Stimulated activated CD8-positive, alpha-beta memory T cell treated with anti-CD3 and anti-CD28 coated beads, Interleukin-12 subunit alpha, Interleukin-12 subunit beta, amount 100 ng/mL, for 4 hours (primary cell): ENCODE results near the gene CASTOR1.

Source experiments
- DNase-seq: peaks from one replicate; pipeline ENCODE4 v3.0.0-alpha.2; 2020; ENCODE audit warnings: low read depth

Gene CASTOR1

DNA sequence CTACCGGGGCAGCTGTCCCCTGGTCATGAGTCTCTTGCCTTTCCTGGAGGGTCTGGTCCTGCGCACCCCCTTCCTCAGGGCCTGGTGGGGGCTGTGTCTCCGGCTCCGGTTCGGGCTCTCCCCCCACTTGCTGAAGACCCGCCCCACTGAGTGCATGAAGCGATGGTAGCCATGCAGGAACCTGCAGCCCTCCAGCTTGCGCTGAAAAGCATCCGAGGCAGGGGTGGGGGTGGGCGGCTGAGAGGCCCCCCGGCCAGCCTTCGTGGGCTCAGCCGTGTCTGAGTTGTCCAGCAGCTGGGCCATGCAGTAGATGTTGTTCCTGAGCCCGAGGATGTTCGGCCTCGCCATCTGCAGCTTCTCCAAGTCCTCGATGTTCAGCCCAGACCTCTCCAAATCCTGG lies 25.4 kb downstream of the CASTOR1 start:
- DNase-seq = no peak

DNA sequence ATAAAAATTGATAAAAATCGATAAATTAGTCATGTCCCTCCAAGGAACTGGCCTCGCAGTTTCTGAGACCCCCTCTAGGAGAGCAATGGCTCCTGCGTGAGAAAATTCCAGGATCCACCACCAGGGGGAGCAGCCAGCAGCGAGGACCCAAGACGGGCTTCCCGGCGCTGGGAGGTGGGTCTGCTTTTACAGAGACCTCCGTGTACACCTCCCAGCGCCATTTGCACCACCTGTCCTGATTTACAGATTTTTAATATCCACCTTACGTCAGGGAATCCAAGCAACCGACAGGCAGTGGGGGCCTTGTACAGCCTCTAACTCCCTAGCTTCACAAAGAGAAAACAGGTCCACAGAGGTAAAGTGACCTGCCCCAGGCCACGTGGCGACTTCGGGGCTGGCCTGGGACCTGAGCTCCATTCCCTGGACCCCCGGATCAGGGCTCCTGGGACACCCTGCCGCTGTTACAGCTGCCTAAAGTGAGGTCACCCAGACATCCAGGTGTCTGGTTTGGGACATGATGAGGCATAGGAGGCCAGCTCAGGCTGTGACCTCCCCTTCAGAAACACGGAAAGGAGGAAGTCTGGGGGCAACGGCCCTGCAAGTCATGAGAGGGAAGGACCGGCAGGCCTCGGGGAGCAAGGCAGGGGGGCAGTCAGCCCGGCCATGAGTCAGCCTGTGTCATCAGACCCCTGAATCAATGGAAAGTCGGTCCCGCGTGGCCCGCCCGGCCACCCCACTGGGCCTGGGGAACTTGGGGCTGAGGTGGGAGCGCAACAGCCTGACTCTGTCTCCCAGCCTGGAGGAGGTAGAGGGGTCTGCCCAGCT lies 26.2 kb downstream of the CASTOR1 start:
- peak; percentile 61 for DNase-seq

DNA sequence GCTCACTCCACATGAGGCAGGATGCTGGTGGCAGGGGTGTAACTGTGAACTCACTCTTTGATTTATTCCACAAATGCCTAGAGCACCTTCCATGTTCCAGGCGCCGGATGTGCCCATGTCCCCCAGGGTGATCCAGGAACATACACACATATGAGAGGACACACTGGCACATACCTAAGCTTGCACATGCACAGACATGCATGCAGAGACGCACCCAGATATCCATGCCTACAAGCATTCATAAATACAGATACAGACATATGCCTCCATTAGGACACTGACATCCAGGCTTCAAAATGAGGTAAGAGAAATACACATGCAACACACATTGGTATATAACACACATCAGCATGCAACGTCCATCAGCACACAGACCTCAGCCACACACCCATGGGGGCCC lies 27.2 kb downstream of the CASTOR1 start:
- DNase-seq = no peak

DNA sequence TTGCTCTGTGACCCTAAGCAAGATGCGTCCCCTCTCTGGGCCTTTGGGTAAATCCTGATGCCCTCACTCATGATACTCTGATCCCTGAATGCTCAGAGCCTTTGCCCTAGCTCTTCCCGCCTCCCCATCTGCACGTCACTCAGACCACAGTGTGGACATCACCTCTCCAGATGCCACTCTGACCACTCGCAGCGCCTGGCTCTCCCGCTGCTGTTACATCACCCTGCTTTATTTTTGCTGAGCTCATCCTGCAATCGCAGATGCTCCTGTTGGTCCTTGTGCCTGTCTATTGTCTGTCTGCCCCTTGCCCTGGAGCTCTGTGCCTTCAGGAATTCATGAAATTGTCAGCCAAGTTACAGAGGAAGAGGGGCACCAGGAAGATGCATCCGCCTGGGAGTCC lies 28.2 kb downstream of the CASTOR1 start:
- DNase-seq = no peak

DNA sequence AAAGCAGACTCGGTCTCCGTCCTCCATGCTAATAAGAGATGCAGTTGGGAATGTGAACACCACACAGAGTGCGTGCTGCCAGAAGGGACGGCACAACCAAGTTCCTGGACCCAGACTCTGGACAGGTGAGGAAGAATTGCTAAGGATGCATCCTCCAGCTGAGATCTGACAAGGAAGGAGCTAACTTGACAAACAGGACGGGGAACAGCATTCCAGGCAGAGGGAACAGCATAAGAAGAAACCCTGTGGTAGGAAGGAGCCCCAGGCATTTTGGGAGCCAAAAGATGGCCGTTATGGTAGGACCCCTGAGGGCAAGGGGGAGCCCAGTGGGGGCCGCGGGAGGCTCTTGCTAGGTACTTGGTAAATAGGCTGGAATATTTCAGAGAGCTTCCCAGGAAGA lies 28.6 kb downstream of the CASTOR1 start:
- no peak for DNase-seq

DNA sequence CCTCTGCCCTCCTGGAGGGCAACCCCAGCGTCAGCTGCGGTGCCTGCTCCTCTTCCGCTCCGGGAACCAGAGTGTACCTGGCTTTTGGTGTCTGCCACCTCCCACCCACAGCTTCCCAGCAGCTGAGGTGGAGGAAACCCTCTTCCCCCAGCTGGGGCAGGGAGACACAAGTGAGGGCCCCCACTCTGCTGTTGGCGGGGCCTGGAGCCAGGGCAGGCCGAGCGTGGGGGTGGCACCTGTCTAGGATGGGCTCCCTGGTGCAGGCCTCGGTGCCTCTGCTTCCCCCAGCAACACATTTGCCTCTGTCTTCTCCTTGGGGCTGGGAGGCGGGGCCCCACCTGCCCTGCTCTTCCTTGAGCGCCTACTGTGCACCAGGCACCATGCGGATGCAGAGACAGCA lies 29.0 kb downstream of the CASTOR1 start:
- no peak for DNase-seq

DNA sequence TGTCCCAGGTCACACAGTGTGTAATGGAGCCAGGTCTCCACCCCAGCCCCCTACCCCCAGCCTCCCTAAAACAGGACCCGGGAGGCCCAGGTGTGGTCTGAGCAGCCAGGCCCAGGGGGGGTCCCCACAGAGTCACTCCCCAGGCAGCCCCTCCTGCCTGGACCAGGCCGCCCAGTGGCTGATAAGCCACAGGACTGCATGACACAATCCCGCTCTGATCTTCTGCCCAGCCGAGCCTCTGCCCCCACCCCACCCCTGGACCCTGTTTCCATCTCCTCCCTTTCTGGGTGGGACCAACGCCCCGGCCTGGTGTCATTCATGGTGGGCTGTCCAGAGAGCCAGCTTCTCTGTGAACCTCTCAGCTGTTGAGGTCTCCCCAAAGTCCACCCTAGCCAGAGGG lies 35.0 kb downstream of the CASTOR1 start:
- no peak for DNase-seq

DNA sequence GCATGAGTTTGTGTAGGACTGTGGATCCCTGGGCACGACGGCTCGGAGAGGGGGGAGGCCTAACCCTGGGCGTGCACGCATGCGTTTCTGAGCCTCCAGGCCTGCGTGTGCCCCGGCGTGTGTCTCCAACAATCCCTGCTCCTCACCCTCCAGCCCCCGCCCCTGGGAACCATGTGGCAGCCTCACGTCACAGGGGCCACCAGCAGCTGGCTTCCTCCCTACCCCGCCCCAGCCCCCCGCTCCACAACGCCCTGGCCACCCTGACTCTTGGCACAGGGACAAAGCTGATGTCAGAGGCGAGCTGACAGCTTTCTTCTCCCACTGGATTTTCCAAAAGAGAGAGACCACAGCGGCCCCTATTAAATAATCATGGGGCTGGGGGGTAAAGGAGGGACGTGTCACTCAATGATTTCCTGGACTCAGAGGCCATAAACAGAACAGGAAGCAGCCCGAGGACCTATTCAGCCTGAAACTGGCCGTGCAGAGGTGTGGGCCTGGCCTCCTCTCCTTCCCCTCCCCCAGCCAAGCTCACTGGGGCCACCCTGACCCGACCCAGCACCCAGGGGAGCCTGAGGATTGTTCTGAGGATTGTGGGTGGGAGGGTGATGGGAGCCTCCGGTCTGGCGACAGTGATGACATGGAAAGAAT lies 36.0 kb downstream of the CASTOR1 start:
- no peak for DNase-seq

DNA sequence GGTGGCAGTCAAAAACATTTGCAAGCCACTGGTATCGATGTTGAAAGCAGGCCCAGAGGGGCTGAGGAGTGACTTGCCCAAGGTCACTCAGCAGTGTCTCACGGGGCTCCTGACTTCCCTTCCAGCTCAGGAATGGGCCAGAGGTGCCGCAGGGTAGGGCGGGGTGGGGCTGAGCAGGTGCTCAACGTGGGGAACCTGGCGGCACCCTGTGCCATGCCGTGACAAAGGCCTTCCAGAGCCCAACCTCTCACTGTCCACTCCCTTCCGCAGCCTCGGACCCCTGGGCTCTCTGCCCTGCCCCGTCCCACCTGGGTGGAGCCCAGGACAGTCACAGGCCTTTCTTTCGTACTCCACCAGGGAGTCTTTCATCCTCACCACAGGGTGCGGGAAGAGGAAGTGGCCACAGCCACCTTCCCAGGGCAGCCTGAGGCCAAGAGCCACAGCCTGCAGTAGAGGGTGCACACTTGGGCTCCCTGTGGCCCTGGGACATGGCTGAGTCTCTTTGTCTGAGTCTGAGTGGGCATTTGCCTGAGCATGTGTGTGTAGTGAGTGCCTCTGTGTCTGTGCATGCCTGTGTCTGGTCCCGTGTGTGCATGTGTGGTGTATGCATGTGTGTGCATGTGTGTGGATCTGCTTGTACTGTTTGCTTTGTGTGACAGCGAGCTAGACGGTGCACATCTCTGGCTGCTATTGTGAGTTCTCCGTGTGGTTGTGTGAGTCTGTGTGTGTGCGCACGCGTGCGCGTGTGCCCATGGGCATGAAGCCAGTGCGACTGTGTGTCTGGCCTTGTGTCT lies 36.7 kb downstream of the CASTOR1 start:
- no peak for DNase-seq

DNA sequence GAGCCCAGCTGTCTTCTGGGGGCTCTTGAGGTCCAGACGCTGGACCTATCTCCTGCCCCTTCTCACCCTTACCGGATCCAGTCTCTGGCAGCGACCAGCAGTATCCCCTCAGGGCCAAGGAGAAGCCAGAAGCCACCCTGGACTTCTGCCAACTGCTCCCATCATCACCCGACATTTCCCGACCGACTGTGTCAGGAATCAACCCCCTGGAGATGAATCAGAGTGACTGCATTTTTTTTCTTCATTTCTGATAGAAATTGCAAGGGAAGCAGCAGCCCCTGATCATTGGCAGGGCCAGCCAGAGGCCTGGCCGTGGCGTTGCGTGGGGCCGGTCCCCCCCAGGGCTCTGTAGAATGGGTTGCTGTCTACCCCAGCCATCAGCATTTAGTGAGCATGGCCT lies 37.6 kb downstream of the CASTOR1 start:
- no peak for DNase-seq

DNA sequence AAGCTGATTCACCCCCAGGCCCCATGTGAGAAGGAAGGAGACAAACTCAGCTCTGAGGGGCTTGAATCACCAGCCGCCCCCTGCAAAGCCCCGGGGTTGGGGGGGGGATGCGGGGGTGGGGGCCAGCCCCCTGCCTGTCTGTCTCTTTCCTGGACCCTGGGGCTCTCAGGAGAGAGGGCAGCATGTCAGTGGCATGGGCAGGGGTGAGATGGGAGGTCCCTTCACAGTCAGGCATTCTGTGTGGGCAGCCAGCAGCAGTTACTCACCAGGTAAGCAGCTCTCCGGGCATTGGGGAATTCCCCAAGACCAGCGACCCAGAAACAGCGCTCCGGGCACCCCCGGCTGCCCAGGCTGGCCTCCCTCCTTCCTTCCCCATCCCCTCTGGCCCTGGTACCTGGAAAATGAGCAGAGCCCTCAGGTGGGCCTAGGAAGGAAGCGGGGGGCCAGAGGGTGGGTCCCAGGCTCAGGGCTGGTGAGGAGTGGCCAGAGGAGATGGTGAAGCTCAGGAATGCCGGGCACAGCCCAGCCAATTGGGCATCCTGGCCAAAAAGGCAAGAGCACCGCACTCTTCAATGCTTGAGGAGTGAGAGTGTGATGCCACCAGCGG lies 38.5 kb downstream of the CASTOR1 start:
- peak; percentile 19 for DNase-seq

DNA sequence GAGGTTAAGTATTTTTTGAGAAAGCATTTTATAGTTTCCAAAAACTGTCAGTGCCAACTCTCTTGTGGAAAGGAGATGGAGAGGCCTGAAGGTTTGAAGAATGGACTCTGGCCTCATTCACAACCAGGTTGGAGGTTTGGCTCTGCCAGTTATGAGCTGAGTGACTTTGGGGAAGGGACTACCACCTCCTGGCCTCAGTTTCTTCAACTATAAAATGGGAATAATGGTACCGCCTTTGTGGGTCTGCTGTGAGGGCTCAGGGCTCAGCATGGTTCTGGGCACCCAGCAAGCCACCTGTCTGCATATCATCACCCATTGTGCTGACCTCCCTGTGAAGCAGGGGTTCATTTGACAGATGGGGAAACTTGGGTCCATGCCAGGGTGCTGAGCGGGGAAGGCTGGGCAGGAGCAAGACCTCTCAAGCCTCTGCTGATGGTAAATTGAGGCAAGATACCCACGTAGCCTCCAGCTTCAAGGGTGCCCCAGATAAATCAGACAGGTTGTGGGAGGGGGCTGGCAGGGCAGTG lies 39.2 kb downstream of the CASTOR1 start:
- DNase-seq = no peak

DNA sequence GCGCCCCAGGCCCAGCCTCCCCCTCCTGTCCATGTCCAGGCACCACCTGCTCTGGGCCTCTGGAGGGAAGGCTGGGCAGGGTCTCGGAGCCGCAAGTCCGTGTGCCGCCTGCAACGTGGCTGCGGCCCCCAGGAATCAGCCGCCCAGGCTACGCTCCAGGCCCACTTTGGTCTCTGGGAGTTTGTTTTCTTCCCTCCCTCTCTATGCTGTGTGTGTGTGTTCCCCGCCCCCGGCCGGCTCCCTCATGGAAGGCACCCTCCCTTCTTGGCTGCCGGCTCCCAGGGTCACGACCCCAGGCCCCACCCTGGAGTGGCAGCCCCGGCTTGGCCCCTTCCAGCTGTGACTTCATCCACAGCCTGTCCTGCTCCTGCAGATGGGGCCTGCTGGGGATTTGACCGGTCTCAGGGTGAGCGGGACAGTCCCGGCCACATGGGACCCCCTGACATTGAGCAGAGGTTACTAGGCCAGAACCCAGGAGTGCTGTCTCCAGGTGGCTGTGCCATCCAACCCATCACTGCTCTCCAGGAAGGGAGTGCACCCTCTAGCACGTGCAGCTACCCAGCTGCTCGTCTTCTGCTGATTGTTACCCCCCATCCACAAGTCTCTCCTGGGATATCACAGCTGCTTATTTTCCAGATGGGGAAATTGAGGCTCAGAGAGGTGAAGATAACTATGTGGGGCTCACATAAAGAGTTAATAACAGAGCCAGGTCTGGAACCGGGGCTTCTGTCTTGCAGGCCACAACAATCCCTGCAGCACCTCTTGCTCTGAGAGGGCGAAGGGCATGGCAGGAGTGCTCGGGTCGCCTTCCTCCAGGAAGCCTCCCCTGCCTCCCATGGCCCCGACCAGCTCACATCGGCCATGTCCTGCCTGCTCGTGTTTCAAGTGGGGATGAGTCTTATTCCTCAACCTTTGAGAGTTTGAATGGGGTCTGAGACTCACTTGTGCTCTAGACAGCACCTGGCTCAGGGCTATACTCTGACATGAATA lies 40.0 kb downstream of the CASTOR1 start:
- no peak for DNase-seq

DNA sequence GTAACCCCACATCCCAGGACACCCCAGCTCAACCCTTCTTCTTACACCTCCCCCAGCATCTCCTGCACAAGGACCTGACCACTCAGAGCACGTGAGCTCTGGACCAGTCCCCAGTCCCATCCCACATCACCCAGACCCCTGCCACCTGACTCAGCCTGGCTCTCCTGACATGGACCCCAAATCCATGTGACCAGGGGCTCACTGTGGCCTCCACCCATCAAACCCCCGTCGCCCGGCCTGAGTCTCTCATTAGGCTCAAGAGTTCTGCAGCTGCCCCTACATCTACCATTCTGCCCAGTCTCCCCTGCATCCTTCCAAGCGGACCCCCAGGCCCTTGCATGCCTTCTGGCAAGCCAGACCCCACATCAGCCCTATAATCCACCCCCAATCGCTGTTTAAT lies 40.8 kb downstream of the CASTOR1 start:
- DNase-seq = no peak

DNA sequence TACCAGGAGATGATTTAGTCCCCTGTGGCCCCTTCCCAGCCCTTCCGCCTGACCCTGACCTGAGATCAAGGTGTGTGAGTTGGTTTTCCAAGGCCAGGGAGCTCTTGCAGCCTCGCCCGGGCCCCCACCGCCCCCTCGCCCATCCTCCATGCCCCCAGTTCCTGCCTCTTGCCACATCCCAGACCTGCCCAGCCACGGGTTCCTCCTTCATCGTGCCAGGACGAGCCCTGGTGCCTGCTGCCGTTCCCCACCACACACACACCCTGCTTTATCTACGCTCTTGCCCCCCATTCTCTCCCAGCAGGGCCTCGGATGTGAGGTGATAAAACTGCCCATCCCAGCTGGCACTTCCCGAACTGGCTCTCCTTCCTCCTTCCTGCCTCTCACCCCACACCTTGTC lies 41.3 kb downstream of the CASTOR1 start:
- no peak for DNase-seq

DNA sequence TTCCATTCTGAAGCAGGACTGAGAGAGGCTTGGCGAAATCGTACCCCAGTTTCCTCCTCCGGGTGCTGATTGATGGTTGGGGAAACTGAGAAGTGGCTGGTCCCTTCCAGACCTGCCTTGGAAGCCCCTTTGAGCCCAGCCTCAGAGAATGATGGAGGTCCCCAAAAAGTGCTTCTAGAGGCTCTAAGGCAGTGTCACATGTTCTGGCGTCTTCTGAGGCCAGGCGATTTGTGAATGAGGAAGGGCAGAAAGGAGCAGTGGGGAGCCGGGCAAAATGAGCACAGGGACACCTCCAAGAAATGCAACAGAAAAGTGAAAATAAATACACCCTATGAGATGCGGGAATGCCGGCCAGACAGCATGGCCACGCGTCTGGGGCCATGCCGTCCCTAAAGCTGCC lies 41.7 kb downstream of the CASTOR1 start:
- no peak for DNase-seq

DNA sequence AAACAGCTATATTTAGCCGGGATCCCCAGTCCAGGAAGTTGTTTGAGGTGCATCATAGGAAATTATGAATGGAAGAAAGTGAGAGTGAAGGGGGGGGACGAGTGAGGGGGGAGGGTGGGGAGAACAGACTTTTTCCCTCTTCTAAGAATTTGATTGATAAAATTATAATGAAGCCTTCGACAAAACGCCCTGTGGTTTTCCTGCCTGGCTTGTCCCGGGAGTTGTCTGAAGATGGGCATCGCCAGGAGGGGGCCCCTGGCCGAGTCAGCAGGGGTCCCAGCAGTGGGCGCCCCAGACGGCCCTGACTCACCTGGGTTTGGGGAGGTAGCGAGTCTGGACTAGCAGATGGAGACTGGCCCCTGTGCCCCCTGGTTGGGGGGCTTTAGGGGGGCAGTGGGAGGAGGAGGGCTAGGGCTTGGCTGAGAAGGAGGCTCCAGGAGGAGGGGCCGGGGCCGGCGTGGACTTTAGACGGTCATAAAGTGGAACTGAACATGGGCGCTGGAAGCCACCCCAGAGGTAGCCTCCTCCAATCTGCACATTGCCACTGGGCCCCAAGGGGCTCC lies 42.4 kb downstream of the CASTOR1 start:
- no peak for DNase-seq

DNA sequence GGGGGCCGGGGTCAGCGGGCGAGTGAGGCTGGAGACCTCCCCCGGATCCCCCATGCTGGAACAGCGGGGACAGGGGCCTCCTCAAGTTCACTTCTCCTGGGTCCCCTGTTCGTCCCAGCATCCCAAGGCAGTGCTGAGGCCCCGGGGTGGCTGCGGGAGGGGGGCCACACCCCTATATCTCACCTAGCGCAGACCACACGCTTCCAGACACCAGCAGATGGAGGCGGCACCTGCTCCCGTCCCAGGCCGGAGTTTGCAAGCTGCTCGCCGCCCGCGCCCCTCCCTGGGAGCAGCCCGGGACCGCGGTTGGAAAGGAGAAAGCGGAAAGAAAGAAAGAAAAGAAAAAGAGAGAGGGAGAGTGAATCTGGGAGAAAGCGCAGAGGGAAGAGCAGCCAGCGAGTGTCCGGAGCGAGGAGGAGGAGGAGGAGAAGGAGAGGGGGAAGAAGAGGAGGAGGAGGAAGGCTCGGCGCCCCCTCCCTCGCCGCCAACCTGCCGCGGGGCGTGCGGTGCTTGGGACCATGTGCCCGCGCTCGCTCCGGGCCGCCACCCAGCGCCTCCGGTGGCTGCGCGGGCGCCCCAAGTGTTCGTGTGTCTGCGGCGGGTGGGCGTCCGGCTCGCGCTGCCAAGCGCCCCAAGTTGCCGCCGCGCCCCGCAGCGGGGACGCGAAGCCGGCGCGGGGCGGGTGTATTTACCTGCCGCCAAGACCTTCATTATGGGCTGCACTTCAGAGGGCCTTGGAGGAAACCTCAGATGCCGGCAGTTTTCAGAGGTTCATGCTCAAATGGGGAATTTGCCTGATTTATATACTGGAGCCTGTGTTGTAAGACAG lies 43.1 kb downstream of the CASTOR1 start, which contains the start of gene LIF:
Gene LIF, minus strand, starts transcription at position 775 of the 829 bp plus-strand sequence. Its CDS starts 64 bp downstream, at position 711.
- peak; percentile 36 for DNase-seq

DNA sequence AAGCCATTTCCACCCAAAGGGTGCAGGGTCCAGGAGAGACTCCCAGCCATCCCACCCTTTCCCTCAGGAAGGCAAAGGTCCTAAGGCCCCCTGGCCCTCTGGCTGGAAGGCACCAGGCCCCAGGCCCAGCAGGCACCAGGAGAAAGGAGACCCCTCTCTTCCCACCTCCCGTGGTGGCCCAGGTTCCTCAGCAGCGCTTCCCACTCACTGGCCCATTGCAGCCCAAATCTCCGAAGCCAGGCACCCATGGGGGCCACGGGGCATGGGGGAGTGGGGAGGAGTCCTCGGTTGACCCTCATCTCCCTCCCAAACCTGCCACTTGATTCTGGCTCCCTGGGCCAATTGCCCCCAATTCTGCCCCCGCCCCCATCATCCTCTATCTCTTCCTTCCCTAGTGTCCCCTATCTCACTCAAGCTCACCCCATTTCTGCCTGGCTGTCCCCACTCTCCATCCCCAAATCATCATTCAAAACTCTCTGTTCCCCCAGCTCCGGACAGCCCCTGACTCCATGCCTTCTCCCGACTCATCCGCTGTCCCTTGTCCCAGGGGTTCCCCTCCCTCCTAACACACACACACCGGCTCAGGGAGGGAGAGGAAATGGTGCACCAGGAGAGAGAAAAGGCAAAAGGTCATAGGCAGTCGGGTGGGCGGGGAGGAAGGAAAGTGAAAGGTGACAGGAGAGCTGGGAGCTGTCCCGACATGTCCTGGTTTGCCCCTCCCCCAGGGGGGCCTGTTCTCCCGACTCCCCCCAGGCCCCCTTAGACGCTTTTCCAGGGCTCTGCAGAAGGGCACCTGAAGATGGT lies 43.9 kb downstream of the CASTOR1 start:
- DNase-seq = no peak
